ENCODE measurements around the gene TMEM143. TPM values are rescaled to one million over a fixed set of nuclear protein-coding genes. Genes with fewer than 3 reads are reported as not detected.

TMEM143 gene
- total and polyA plus RNA-seq, 2 of the 8 experiments (the other 6 are each of a cell fraction or from before 2014, with no cell fraction given) = 14.2 to 19.1 TPM

- peak; percentile 52 for FAIRE-seq
- no peak overlapping the region for H3K27ac ChIP-seq (ENCODE audit: low read depth, low read length)
- H3K9me3 ChIP-seq (ENCODE audit: insufficient read depth in 2 of 2, low read depth in 1 of 2, low read length in 1 of 2) = no peaks in the 10 kb centered on the region
- no peaks in the 10 kb centered on the region for H3K79me1 ChIP-seq (ENCODE audit: low read depth, low read length)
- WGBS, 2 experiments (ENCODE audit: extremely low coverage in 1 of 2, insufficient coverage in 1 of 2, insufficient read length in 1 of 2, insufficient replicate concordance in 2 of 2, low coverage in 1 of 2, low lambda C conversion rate in 2 of 2, missing lambda C conversion rate in 1 of 2) = 64% methylated on average over 15 of the region's 15 CpGs; no CpG with 5 or more reads in 1 of the 2 experiments
- H3K27me3 ChIP-seq (replicated peaks in 1 of 4; ENCODE audit: control insufficient read depth in 3 of 4, extremely low read depth in 1 of 4, insufficient read depth in 3 of 4, low read length in 3 of 4) = 0 out of 7 replicates have a peak, but pooled peaks cover 0 to 2% (median 0%) of the 10 kb centered on the region in 4 experiments
- H3K4me1 ChIP-seq (replicated peaks in 1 of 4; ENCODE audit: control insufficient read depth in 3 of 4, insufficient read depth in 4 of 4, low read length in 3 of 4) = peaks cover 4 to 26% (median 12%) of the 10 kb centered on the region in 4 experiments
- no peaks in the 10 kb centered on the region for H3K36me3 ChIP-seq (ENCODE audit: control insufficient read depth in 2 of 4, insufficient read depth in 4 of 4, low read length in 3 of 4)
- H3K18ac ChIP-seq (ENCODE audit: extremely low read depth, low read length) = peak overlapping the region; percentile 40; the same call in 1 of the 2 replicates
- no peaks in the 10 kb centered on the region for H3K79me2 ChIP-seq (ENCODE audit: control insufficient read depth in 1 of 2, insufficient read depth in 2 of 2, low read length in 2 of 2)
- H3K4me2 ChIP-seq (ENCODE audit: insufficient read depth in 1 of 2, low read depth in 2 of 2, low read length in 2 of 2) = peak overlapping the region; percentile 59 to 84
- no peak overlapping the region for H4K8ac ChIP-seq (ENCODE audit: extremely low read depth, insufficient read depth, low read length)
- no peak overlapping the region for H2BK120ac ChIP-seq (replicated peaks; ENCODE audit: low read depth, low read length)
- peak overlapping the region; percentile 97; the same call in 1 of the 2 replicates for H2BK15ac ChIP-seq (ENCODE audit: low read length)
- ChIA-PET POLR2A (ENCODE audit: partially characterized antibody) (interaction anchor here (0.5 to 1.6 kb wide), 5 partner anchors 18 to 290 kb away, joined by 3 to 5 read pairs (median 3); partner anchors contain the start of genes RPL18 and SPHK2), CTCF (ENCODE audit: partially characterized antibody) (interaction anchor here (0.9 to 2.5 kb wide), 3 partner anchors 8 to 62 kb away, joined by 3 to 10 read pairs (median 5); partner anchors contain the start of gene KDELR1)
- H2AK5ac ChIP-seq (ENCODE audit: low read depth, low read length) = 0 out of 2 replicates have a peak overlapping the region, but pooled peaks have one; percentile 32
- no peak for DNase-seq (ENCODE audit: low read depth in 1 of 2, low spot score in 2 of 2)
- H4K20me1 ChIP-seq (replicated peaks in 1 of 2; ENCODE audit: control insufficient read depth in 1 of 2, insufficient read depth in 2 of 2, low read length in 2 of 2) = no peaks in the 10 kb centered on the region
- peak overlapping the region; percentile 1; the same call in 1 of the 2 replicates for H2AFZ ChIP-seq (ENCODE audit: low read length)
- no peak overlapping the region for H2BK5ac ChIP-seq (ENCODE audit: low read depth, low read length)
- peak overlapping the region; percentile 97; the same call in 1 of the 2 replicates for H2BK12ac ChIP-seq (ENCODE audit: low read depth, low read length)
- peaks cover 18% of the 10 kb centered on the region for H3K23me2 ChIP-seq (ENCODE audit: low read depth, low read length)
- no peak overlapping the region for H3K56ac ChIP-seq (replicated peaks; ENCODE audit: insufficient read length, low read depth, low read length)
- no peak overlapping the region for H3K14ac ChIP-seq (ENCODE audit: insufficient read length)
- H2BK20ac ChIP-seq (ENCODE audit: low read length) = no peak overlapping the region
- H4K5ac ChIP-seq (ENCODE audit: insufficient read length, low read depth, low read length) = no peak overlapping the region
- H4K91ac ChIP-seq (replicated peaks; ENCODE audit: insufficient read length, low read length) = peak overlapping the region; percentile 87
- peak overlapping the region; percentile 22 for H3K4ac ChIP-seq (replicated peaks; ENCODE audit: insufficient read length, low read depth, low read length)
- peak overlapping the region in 3 of 4 experiments; percentile 49 to 70 (median 57); a peak in 4 of 8 replicates for H3K4me3 ChIP-seq (ENCODE audit: extremely low read depth in 1 of 4, insufficient read depth in 2 of 4, low read depth in 3 of 4, low read length in 4 of 4)
- no peak overlapping the region for H3K9ac ChIP-seq (replicated peaks in 1 of 4; ENCODE audit: extremely low read depth in 1 of 4, low read depth in 3 of 4, low read length in 3 of 4)
- H3K23ac ChIP-seq (ENCODE audit: insufficient read length) = no peak overlapping the region
- peak; percentile 69 for TF ChIP-seq SIX5 (IDR thresholded peaks at IDR 0.05; ENCODE audit: low read depth, low read length)
- TF ChIP-seq ZNF274 (IDR thresholded peaks at IDR 0.05; ENCODE audit: borderline replicate concordance, extremely low read depth, low read length) = no peak
- TF ChIP-seq NRF1 (IDR thresholded peaks at IDR 0.05; ENCODE audit: low read depth, low read length) = no peak
- TF ChIP-seq JUN (IDR thresholded peaks at IDR 0.05; ENCODE audit: low read depth, low read length) = 0 out of 2 replicates have a peak, but pooled peaks have one; percentile 48
- TF ChIP-seq HDAC2 (IDR thresholded peaks at IDR 0.05; ENCODE audit: borderline replicate concordance in 1 of 2, low read depth in 2 of 2, low read length in 2 of 2) = no peak
- TF ChIP-seq BRCA1 (IDR thresholded peaks at IDR 0.05; ENCODE audit: low read depth, low read length) = no peak
- no peak for TF ChIP-seq CHD1 (IDR thresholded peaks at IDR 0.05; ENCODE audit: low read depth, low read length)
- TF ChIP-seq YY1 (IDR thresholded peaks at IDR 0.05; ENCODE audit: low read depth, low read length) = 0 out of 2 replicates have a peak, but pooled peaks have one; percentile 51
- TF ChIP-seq EZH2 (IDR thresholded peaks at IDR 0.05; ENCODE audit: low read depth, low read length, severe bottlenecking) = no peak
- TF ChIP-seq CREB1 (IDR thresholded peaks at IDR 0.05) = 0 out of 2 replicates have a peak, but pooled peaks have one; percentile 12
- no peak for TF ChIP-seq CEBPB (IDR thresholded peaks at IDR 0.05; ENCODE audit: low read depth, low read length)
- TF ChIP-seq KDM4A (IDR thresholded peaks at IDR 0.05; ENCODE audit: low read depth, low read length, severe bottlenecking) = no peak
These were observed 34.4 kb downstream of the TMEM143 start for GRCh38 chr19:48329167-48329891.
